Mucosa of descending colon (tissue), 3 donors: ENCODE data around the gene MEGF11. TPM values are rescaled to one million over a fixed set of nuclear protein-coding genes. Genes with fewer than 3 reads are reported as not detected.

ENCODE experiments used
- ATAC-seq: fragments of 200-7000 bp; cut with Tn5 transposase; one replicate; pipeline ENCODE4 v1.9.1; 2020; ENCODE audit warnings: mild to moderate bottlenecking, moderate library complexity
- DNase-seq, 3 donors: peaks; one replicate each; pipeline ENCODE4 v3.0.0-alpha.2; 2020
- H3K36me3 ChIP-seq: fragments of 200-600 bp; one replicate; pipeline ENCODE4 v1.8.0; 2021; ENCODE audit warnings: low read depth, mild to moderate bottlenecking
- H3K4me1 ChIP-seq: fragments of 200-600 bp; one replicate; pipeline ENCODE4 v1.8.0; 2021; ENCODE audit warnings: low read depth, mild to moderate bottlenecking
- H3K4me3 ChIP-seq: fragments of 200-600 bp; one replicate; pipeline ENCODE4 v1.8.0; 2021; ENCODE audit warnings: mild to moderate bottlenecking
- H3K9me3 ChIP-seq: fragments of 200-600 bp; one replicate; pipeline ENCODE4 v1.8.0; 2021; ENCODE audit warnings: mild to moderate bottlenecking
- intact Hi-C, 2 donors: fragments of 100-400 bp; cut with DNase I in 1 of 2; cut with micrococcal nuclease in 1 of 2; formaldehyde crosslinking; loops; one replicate each; pipeline versions ENCODE4 v1.11.0 to v1.11.1; 2022; cut with DNase I, micrococcal nuclease
- total RNA-seq, 3 donors: library from RNA; stranded (reverse); fragmentation: NEBNext Ultra II Directional in 2 of 3; extraction: Animal tissue kit (Norgen Biotek cat#: 25700) in 2 of 3; gene quantifications; one replicate each; pipeline versions ENCODE4 v1.2.1 to v1.2.4, GENCODE V29; 2021 to 2023
- TF ChIP-seq, protein P1 (sequence below): fragments of 200-600 bp; IDR thresholded peaks from one replicate; pipeline ENCODE4 v1.8.0; 2022; ENCODE audit warnings: antibody characterized with exemption, mild to moderate bottlenecking
- donor health status: DM: no; HTN: no; CAD: no; lungs with moderate emphysema.
- donor health status: DM: no; HTN: no; CAD: no.
- donor health status: DM: no; HTN: yes; CAD: no.

MEGF11 gene
- total RNA-seq, 3 donors from 2014 or later = 0.12 to 0.29 (median 0.19) TPM

- intact Hi-C loops = no loop called here
- no peaks in the 10 kb centered on the region for H3K9me3 ChIP-seq
- TF ChIP-seq, protein P1, sequence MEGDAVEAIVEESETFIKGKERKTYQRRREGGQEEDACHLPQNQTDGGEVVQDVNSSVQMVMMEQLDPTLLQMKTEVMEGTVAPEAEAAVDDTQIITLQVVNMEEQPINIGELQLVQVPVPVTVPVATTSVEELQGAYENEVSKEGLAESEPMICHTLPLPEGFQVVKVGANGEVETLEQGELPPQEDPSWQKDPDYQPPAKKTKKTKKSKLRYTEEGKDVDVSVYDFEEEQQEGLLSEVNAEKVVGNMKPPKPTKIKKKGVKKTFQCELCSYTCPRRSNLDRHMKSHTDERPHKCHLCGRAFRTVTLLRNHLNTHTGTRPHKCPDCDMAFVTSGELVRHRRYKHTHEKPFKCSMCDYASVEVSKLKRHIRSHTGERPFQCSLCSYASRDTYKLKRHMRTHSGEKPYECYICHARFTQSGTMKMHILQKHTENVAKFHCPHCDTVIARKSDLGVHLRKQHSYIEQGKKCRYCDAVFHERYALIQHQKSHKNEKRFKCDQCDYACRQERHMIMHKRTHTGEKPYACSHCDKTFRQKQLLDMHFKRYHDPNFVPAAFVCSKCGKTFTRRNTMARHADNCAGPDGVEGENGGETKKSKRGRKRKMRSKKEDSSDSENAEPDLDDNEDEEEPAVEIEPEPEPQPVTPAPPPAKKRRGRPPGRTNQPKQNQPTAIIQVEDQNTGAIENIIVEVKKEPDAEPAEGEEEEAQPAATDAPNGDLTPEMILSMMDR = no peak
- H3K36me3 ChIP-seq = no peaks in the 10 kb centered on the region
- H3K4me1 ChIP-seq = no peaks in the 10 kb centered on the region
- H3K4me3 ChIP-seq = no peak overlapping the region
- DNase-seq (no peak), ATAC-seq (no peak)
These were observed 92.4 kb downstream of the MEGF11 start for GRCh38 chr15:66161108-66161507.

DNA sequence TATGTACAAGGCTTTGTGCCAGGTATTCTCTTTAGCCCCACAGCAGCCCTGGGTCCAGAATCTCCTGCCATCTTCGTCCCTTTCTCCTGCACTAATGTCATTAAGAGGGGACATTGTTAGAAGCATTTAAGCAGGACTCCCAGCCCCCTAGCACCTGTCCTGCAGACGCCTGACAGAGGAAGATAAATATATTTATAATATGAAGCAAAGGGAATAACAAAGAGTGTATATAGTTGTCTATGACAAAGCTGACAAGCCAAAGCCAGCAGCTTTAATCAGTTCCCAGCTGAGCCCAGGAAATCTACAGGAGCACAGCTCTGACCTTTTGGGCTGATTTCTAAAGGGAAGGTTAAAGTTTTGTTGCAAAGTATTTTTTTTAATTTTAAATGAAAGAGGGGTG lies 96.0 kb downstream of the MEGF11 start:
- Histone ChIP-seq H3K4me3 (no peak overlapping the region), H3K4me1 (no peaks in the 10 kb centered on the region), H3K36me3 (no peaks in the 10 kb centered on the region), H3K9me3 (no peaks in the 10 kb centered on the region)
- TF ChIP-seq, protein P1 = no peak
- intact Hi-C loops = no loop called here
- no peak for ATAC-seq
- DNase-seq = no peak

DNA sequence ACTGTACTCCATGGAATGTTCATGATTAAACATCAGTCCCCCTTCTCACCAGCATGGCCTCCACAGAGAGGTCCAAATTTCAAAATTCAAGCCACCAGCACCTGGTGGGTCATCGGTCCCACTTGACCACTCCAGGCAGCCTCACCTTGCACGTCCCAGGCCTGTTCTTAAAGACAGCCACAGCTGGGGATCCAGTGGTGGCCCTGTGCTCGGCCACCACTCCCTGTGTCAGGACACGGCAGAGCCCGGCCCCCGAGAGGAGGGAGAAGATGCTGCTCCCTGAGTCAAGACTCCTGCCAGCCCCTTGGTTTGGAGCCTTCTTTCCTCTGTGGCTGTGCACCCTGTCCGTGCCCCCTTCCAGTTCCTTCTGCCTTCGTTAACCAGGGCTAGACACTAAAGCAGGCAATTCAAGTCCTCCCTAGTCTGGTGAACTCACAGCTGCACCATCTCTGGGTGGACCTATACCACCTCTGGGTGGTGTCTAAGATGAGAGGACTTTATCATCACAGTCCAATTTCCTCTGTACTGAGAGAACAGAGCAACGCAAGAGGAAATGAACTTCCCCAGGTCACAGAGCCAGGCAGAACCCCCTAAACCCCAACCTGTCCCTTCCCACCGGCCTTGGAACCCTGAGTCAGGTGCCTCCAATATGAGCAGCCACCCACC lies 97.1 kb downstream of the MEGF11 start:
- TF ChIP-seq, protein P1 = no peak
- Histone ChIP-seq H3K4me3 (no peak overlapping the region), H3K9me3 (no peaks in the 10 kb centered on the region), H3K4me1 (no peaks in the 10 kb centered on the region), H3K36me3 (no peaks in the 10 kb centered on the region)
- intact Hi-C loops = no loop called here
- ATAC-seq (no peak), DNase-seq (no peak)

- DNase-seq (no peak), ATAC-seq (no peak)
- TF ChIP-seq, protein P1 = no peak
- intact Hi-C loops = no loop called here
- Histone ChIP-seq H3K9me3 (no peaks in the 10 kb centered on the region), H3K4me3 (no peak overlapping the region), H3K36me3 (no peaks in the 10 kb centered on the region), H3K4me1 (no peaks in the 10 kb centered on the region)
These were observed 98.5 kb downstream of the MEGF11 start for GRCh38 chr15:66155065-66155464.

DNA sequence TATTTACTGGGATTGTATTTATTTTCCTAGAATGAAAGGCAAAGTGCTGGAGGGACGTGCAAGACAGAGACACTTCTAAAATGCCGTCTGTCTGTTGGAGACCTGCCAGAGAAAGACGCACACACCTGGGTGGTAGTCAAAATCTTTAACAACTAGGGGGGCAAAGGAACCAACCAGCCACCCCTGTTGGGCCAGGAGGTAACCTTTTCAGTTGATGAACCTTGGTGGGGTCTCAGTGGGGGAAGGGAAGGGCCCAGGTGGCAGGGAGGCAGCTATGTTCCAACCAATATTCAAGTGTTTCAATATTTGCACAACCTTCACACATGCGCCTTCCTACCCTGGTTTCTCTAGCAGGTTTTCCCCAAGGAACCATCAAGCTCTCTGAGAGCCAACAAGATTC lies 99.0 kb downstream of the MEGF11 start:
- TF ChIP-seq, protein P1 = no peak
- intact Hi-C loops = no loop called here
- ATAC-seq (no peak), DNase-seq (no peak)
- Histone ChIP-seq H3K36me3 (no peaks in the 10 kb centered on the region), H3K4me1 (no peaks in the 10 kb centered on the region), H3K9me3 (no peaks in the 10 kb centered on the region), H3K4me3 (no peak overlapping the region)
